ENCODE data around the gene MPHOSPH6.

The MPHOSPH6 gene

GRCh38 chr16:82176204-82176603 lies 6.2 kb upstream of the MPHOSPH6 start:
- no peak for TF ChIP-seq CTCF (IDR thresholded peaks at IDR 0.05; ENCODE audit: low read depth, low read length, missing control alignments)
- no peak overlapping the region for H3K4me3 ChIP-seq (ENCODE audit: low read depth, low read length)
- no peak for DNase-seq (ENCODE audit: low read depth)

GRCh38 chr16:82175627-82176026 lies 5.6 kb upstream of the MPHOSPH6 start:
- H3K4me3 ChIP-seq (ENCODE audit: low read depth, low read length) = no peak overlapping the region
- TF ChIP-seq CTCF (IDR thresholded peaks at IDR 0.05; ENCODE audit: low read depth, low read length, missing control alignments) = no peak
- DNase-seq (ENCODE audit: low read depth) = no peak

- no peak overlapping the region for H3K4me3 ChIP-seq (ENCODE audit: low read depth, low read length)
- TF ChIP-seq CTCF (IDR thresholded peaks at IDR 0.05; ENCODE audit: low read depth, low read length, missing control alignments) = no peak
- no peak for DNase-seq (ENCODE audit: low read depth)
Measured at GRCh38 chr16:82167670-82168069, 2.4 kb downstream of the MPHOSPH6 start.

- no peak for DNase-seq (ENCODE audit: low read depth)
- H3K4me3 ChIP-seq (ENCODE audit: low read depth, low read length) = no peak overlapping the region
- no peak for TF ChIP-seq CTCF (IDR thresholded peaks at IDR 0.05; ENCODE audit: low read depth, low read length, missing control alignments)
Measured at GRCh38 chr16:82160226-82160625, 9.8 kb downstream of the MPHOSPH6 start.

GRCh38 chr16:82157836-82158235 lies 12.2 kb downstream of the MPHOSPH6 start:
- no peak overlapping the region for H3K4me3 ChIP-seq (ENCODE audit: low read depth, low read length)
- no peak for DNase-seq (ENCODE audit: low read depth)
- no peak for TF ChIP-seq CTCF (IDR thresholded peaks at IDR 0.05; ENCODE audit: low read depth, low read length, missing control alignments)

- no peak for DNase-seq (ENCODE audit: low read depth)
- TF ChIP-seq CTCF (IDR thresholded peaks at IDR 0.05; ENCODE audit: low read depth, low read length, missing control alignments) = no peak
Measured at GRCh38 chr16:82157534-82157812, 12.6 kb downstream of the MPHOSPH6 start.

GRCh38 chr16:82156761-82157533 lies 13.1 kb downstream of the MPHOSPH6 start:
- no peak for TF ChIP-seq CTCF (IDR thresholded peaks at IDR 0.05; ENCODE audit: low read depth, low read length, missing control alignments)

More at GRCh38 chr16:82157534-82157812, 12.6 kb downstream of the MPHOSPH6 start:
- no peak overlapping the region for H3K4me3 ChIP-seq (ENCODE audit: low read depth, low read length)

More at GRCh38 chr16:82156761-82157533, 13.1 kb downstream of the MPHOSPH6 start:
- DNase-seq (ENCODE audit: low read depth) = no peak
- no peak overlapping the region for H3K4me3 ChIP-seq (ENCODE audit: low read depth, low read length)
